ENCODE data around the gene COL27A1.

DNA sequence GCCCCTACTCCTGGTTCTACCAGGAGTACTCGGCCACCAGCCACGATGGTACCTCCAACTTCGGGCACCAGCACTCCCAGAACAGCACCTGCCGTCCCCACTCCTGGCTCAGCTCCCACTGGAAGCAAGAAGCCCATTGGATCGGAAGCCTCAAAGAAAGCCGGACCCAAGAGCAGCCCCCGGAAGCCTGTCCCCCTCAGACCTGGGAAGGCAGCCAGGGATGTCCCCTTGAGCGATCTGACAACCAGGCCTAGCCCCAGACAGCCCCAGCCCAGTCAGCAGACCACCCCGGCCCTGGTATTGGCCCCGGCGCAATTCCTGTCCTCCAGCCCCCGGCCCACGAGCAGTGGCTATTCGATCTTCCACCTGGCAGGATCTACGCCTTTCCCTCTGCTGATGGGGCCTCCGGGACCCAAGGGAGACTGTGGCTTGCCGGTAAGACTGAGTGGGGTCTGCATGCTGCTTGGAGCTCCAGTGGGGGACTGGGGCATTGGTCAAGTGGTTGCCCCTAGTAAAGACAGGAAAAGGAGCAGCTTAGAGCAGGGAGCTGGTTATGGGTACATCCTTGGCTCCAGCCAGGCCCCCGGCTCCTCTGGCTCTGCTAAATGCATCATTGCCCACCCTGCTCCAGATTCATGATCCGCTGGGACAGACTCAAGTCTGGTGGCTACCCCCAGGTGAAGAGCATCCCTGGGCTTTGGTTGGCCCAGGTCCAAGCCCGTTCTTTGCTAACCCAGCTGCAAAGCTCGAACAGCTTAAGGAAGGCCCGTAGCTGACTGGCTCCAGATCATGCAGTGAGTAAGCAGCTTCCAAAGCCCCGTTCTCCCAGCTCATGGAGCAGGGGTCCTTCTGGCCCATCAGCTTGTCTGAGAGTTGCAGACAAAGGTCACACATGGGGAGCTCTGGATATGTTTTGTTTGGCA is 14.0 kb downstream of the COL27A1 start:
- TF ChIP-seq TOX (CRISPR knock-in tag; IDR thresholded peaks at IDR 0.05; ENCODE audit: borderline replicate concordance): no peak
- TF ChIP-seq CSDC2 (CRISPR knock-in tag; IDR thresholded peaks at IDR 0.05): no peak
- no peak for TF ChIP-seq RARB (CRISPR knock-in tag; IDR thresholded peaks at IDR 0.05)
- TF ChIP-seq ZFP3 (CRISPR knock-in tag; IDR thresholded peaks at IDR 0.05): no peak
- TF ChIP-seq, protein P1, sequence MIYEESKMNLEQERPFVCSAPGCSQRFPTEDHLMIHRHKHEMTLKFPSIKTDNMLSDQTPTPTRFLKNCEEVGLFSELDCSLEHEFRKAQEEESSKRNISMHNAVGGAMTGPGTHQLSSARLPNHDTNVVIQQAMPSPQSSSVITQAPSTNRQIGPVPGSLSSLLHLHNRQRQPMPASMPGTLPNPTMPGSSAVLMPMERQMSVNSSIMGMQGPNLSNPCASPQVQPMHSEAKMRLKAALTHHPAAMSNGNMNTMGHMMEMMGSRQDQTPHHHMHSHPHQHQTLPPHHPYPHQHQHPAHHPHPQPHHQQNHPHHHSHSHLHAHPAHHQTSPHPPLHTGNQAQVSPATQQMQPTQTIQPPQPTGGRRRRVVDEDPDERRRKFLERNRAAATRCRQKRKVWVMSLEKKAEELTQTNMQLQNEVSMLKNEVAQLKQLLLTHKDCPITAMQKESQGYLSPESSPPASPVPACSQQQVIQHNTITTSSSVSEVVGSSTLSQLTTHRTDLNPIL (CRISPR knock-in tag; IDR thresholded peaks at IDR 0.05; ENCODE audit: low read depth): no peak
- TF ChIP-seq, protein P2, sequence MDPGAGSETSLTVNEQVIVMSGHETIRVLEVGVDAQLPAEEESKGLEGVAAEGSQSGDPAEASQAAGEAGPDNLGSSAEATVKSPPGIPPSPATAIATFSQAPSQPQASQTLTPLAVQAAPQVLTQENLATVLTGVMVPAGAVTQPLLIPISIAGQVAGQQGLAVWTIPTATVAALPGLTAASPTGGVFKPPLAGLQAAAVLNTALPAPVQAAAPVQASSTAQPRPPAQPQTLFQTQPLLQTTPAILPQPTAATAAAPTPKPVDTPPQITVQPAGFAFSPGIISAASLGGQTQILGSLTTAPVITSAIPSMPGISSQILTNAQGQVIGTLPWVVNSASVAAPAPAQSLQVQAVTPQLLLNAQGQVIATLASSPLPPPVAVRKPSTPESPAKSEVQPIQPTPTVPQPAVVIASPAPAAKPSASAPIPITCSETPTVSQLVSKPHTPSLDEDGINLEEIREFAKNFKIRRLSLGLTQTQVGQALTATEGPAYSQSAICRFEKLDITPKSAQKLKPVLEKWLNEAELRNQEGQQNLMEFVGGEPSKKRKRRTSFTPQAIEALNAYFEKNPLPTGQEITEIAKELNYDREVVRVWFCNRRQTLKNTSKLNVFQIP (CRISPR knock-in tag; IDR thresholded peaks at IDR 0.05; ENCODE audit: borderline replicate concordance, low read depth): no peak
- no peak for TF ChIP-seq PPARA (CRISPR knock-in tag; IDR thresholded peaks at IDR 0.05; ENCODE audit: borderline replicate concordance)
